Thoracic aorta (tissue), 2 donors: ENCODE measurements around the gene ZCCHC24. TPM values are rescaled to one million over a fixed set of nuclear protein-coding genes. Genes with fewer than 3 reads are reported as not detected.

Experiments
- ATAC-seq: fragments of 150-250 bp; one replicate; pipeline ENCODE4 v1.8.0; 2017; ENCODE audit warnings: low read depth; ENCODE audit not compliant: insufficient number of reproducible peaks, low FRiP score
- DNase-seq: peaks from one replicate; pipeline ENCODE4 v3.0.0-alpha.2; 2020; ENCODE audit warnings: low spot score
- H3K27ac ChIP-seq, 2 donors: fragments of 200-600 bp; sonication (generic); 1 replicate in 1 of 2; 2 replicates in 1 of 2; pipeline ENCODE4 v1.5.1; 2016; ENCODE audit warnings: mild to moderate bottlenecking in 2 of 2, moderate library complexity in 2 of 2
- H3K27me3 ChIP-seq: fragments of 200-600 bp; sonication (generic); replicated peaks from 2 replicates; pipeline ENCODE4 v1.6.0; 2016; ENCODE audit warnings: mild to moderate bottlenecking; ENCODE audit not compliant: insufficient read depth
- H3K36me3 ChIP-seq: fragments of 200-600 bp; sonication (generic); one replicate; pipeline ENCODE4 v1.5.1; 2016
- H3K4me1 ChIP-seq, 2 donors: fragments of 200-600 bp; sonication (generic); 1 replicate in 1 of 2; 2 replicates in 1 of 2; pipeline versions ENCODE4 v1.5.1 to v1.6.0; 2016; ENCODE audit warnings: low read depth in 2 of 2, mild to moderate bottlenecking in 1 of 2; ENCODE audit not compliant: control insufficient read depth in 1 of 2
- H3K4me3 ChIP-seq: fragments of 200-600 bp; sonication (generic); 2 replicates; pipeline ENCODE4 v1.5.1; 2016; ENCODE audit warnings: mild to moderate bottlenecking
- H3K9me3 ChIP-seq: fragments of 200-600 bp; sonication (generic); 2 replicates; pipeline ENCODE4 v1.5.1; 2016
- total RNA-seq, 2 donors: library from RNA; depleted of rRNA; stranded (reverse); fragments of >200 nt; gene quantifications; one replicate each; pipeline versions ENCODE4 v1.1.0 to v1.2.3, GENCODE V29; 2016
- TF ChIP-seq, protein P1 (sequence below): fragments of 200-600 bp; sonication (generic); IDR thresholded peaks from one replicate; pipeline ENCODE4 v1.5.1; 2019; ENCODE audit warnings: antibody characterized with exemption

The ZCCHC24 gene
- total RNA-seq, 2 donors from 2014 or later, result 66.9 to 82.9 TPM

GRCh38 chr10:79396520-79396919, 48.9 kb downstream of the ZCCHC24 start:
- DNase-seq (no peak), ATAC-seq (no peak)
- Histone ChIP-seq H3K27me3 (no peaks in the 10 kb centered on the region), H3K9me3 (no peaks in the 10 kb centered on the region), H3K27ac (peak overlapping the region in 1 of 2 donors; percentile 88), H3K4me3 (no peak overlapping the region), H3K36me3 (peaks cover 7% of the 10 kb centered on the region), H3K4me1 (peaks cover 34 to 61% of the 10 kb centered on the region in 2 donors)
- TF ChIP-seq, protein P1, sequence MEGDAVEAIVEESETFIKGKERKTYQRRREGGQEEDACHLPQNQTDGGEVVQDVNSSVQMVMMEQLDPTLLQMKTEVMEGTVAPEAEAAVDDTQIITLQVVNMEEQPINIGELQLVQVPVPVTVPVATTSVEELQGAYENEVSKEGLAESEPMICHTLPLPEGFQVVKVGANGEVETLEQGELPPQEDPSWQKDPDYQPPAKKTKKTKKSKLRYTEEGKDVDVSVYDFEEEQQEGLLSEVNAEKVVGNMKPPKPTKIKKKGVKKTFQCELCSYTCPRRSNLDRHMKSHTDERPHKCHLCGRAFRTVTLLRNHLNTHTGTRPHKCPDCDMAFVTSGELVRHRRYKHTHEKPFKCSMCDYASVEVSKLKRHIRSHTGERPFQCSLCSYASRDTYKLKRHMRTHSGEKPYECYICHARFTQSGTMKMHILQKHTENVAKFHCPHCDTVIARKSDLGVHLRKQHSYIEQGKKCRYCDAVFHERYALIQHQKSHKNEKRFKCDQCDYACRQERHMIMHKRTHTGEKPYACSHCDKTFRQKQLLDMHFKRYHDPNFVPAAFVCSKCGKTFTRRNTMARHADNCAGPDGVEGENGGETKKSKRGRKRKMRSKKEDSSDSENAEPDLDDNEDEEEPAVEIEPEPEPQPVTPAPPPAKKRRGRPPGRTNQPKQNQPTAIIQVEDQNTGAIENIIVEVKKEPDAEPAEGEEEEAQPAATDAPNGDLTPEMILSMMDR, result no peak

DNA sequence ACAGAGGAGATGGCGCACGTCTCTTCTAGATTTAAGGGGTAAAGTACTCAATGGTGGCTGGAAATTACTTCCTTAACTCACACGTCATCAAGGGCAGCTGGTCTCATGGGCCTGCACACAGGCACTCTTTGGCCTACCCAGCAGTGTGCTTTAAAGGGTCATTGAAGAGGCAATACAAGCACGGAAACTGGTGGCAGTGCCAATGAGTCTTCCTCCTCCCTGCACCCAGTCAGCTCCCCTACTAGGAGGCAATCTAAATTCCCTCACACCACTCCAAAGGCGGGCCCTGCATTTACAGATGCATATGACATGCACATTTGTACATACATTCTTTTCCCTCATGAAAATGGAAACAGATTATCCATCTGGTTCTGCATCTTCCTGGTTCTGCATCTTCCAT, 50.8 kb downstream of the ZCCHC24 start:
- Histone ChIP-seq H3K27ac (no peak overlapping the region), H3K4me1 (peaks cover 17 to 42% of the 10 kb centered on the region in 2 donors), H3K27me3 (no peaks in the 10 kb centered on the region), H3K9me3 (no peaks in the 10 kb centered on the region), H3K4me3 (no peak overlapping the region), H3K36me3 (peaks cover 13% of the 10 kb centered on the region)
- TF ChIP-seq, protein P1, result no peak
- DNase-seq, result no peak
- ATAC-seq, result no peak

DNA sequence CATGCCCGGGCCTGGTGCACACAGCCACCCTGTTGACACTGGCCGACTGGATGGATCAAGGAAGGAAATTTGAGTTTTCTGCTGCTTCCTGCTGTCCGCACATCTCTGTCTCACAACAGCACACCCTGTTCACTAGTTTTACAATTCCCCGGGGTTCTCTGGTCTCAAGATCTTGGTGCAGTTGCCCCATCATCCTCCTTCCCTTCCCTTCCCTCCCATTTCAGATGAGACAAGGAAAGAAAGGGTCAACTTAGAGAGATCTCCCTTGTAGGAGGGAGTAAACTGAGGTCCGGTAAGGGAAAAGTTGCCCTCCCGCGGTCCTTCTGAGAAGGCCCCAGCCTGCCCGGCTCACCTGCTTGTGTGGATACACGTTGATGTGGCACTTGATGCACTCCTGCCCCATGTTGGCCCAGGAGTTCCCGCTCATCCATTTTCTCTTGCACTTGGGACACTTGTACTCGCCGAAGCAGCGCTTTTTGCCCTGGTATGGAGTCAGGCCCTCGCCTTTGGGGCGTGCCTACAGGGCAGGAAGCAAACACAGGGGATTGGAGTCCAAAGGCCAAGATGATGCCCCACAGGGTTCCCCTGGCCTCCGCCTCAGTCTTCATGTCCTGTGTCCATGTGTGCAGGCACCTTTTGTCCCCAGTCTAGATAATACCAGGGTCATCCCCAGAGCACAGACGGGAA, 51.4 kb downstream of the ZCCHC24 start:
- peaks cover 11 to 36% of the 10 kb centered on the region in 2 donors for H3K4me1 ChIP-seq
- H3K4me3 ChIP-seq, result no peak overlapping the region
- no peak overlapping the region for H3K27ac ChIP-seq
- H3K27me3 ChIP-seq, result no peaks in the 10 kb centered on the region
- no peaks in the 10 kb centered on the region for H3K9me3 ChIP-seq
- ATAC-seq (no peak), DNase-seq (no peak)
- peaks cover 13% of the 10 kb centered on the region for H3K36me3 ChIP-seq
- TF ChIP-seq, protein P1, result no peak

DNA sequence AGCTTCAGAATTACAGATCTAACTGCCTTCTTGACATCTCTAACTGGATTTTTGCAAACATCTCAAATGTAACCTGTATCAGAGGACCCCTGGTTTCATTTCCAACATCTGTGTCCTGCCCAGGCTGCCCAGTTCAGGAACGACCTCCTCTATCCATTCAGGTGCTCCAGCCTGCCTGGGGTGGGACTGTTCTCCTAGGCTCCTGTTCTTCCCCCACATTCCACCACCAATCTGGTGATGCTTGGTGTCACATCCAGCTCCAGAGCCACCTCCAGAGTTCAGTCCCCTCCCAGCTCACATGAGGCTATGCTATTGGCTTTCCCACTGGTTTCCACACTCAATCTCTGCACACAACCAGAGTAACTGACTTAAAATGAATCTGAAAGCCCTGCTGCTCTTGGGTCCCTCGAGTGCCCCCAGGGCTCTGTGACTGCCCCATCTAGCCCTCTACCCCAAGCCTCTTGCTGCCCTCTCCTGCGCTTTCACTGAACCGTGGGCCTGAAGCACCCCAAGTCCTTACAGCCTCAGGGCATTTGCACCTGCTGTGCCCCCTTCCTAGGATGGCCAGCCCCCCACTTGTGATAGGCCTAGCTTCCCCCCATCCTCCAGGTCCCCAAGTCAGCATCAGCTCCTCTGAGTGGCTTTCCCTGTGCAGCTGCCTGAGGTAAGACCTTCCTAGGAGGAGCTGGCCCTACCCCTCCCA, 52.1 kb downstream of the ZCCHC24 start:
- DNase-seq, result no peak
- H3K9me3 ChIP-seq, result no peaks in the 10 kb centered on the region
- H3K27me3 ChIP-seq, result no peaks in the 10 kb centered on the region
- H3K36me3 ChIP-seq, result peaks cover 18% of the 10 kb centered on the region
- TF ChIP-seq, protein P1, result no peak
- H3K4me1 ChIP-seq, result peaks cover 4 to 30% of the 10 kb centered on the region in 2 donors
- H3K27ac ChIP-seq, result no peak overlapping the region
- H3K4me3 ChIP-seq, result no peak overlapping the region
- ATAC-seq, result no peak

DNA sequence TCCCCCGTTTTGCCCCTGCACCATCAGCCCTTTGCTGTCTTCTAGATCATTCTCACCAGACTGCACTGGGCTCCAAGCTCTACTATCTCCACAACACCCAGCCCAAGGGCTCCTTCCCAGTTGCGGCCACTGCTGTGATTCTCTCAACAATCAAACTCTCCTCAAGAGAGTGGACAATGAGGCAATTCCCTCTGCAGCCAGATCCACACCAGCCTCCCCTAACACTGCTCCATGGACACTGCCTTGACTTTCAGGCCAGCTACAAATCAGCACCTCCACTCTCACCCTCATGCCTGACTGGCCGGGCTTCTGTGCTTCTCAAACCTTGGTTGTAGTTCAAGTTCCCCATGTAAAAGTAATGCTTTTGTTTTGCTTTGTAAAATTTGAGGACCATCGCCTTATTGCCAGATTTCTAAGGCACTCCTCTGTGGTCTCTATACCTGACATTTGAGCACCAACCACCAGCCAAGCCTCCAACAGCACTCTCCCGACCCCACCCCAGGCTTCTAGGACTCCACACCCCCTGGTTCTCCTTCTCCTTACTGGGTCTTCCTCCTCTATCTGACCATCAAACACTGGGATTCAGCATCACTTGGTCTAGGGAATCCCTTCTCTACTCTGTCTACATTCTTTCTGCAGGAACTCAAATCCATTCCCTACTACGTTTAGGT, 52.8 kb downstream of the ZCCHC24 start:
- TF ChIP-seq, protein P1, result no peak
- H3K4me1 ChIP-seq, result peaks cover 0 to 22% of the 10 kb centered on the region in 2 donors
- no peaks in the 10 kb centered on the region for H3K9me3 ChIP-seq
- H3K27ac ChIP-seq, result no peak overlapping the region
- H3K36me3 ChIP-seq, result peaks cover 19% of the 10 kb centered on the region
- ATAC-seq, result no peak
- no peak for DNase-seq
- no peak overlapping the region for H3K4me3 ChIP-seq
- no peaks in the 10 kb centered on the region for H3K27me3 ChIP-seq
